Neural crest cell (in vitro differentiated cells): ENCODE data around the gene RAD23A. TPM values are rescaled to one million over a fixed set of nuclear protein-coding genes. Genes with fewer than 3 reads are reported as not detected.
A peak's percentile ranks its signal among the peaks of the same experiment; 100 is the strongest.

Experiments
- microRNA-seq: library from miRNA; unstranded; fragments of <30 nt; microRNA quantifications from one replicate; pipeline ENCODE4, GENCODE V29; 2020
- total RNA-seq: library from RNA; stranded (reverse); gene quantifications from 2 replicates; pipeline ENCODE4 v1.2.1, GENCODE V29; 2021

RAD23A gene
- total RNA-seq, 1 donor from 2014 or later: 82.8 TPM

Small RNA genes lying within 50 kb of the gene (microRNA-seq; reads per million reads assigned to microRNA genes)
- not detected for gene MIR5695
- 12.4 reads per million, percentile 25 among the genes with 10 or more reads in this experiment for gene MIR6515

Other genes starting within 250 kb of the RAD23A start
- gene FBXW9, start 249.2 kb upstream of the RAD23A start, total RNA-seq: 15.9 and 16.0 TPM in 2 replicates
- 127 and 138 TPM in 2 replicates for gene TNPO2, start 221.9 kb upstream of the RAD23A start, total RNA-seq
- 233 and 246 TPM in 2 replicates for gene TRIR, start 211.2 kb upstream of the RAD23A start, total RNA-seq
- 72.5 and 75.9 TPM in 2 replicates for gene GET3, start 208.4 kb upstream of the RAD23A start, total RNA-seq
- gene BEST2, start 194.1 kb upstream of the RAD23A start, total RNA-seq: not detected in 2 replicates
- gene HOOK2, start 170.3 kb upstream of the RAD23A start, total RNA-seq: 27.9 and 28.8 TPM in 2 replicates
- gene JUNB, start 154.4 kb upstream of the RAD23A start, total RNA-seq: 9.3 and 9.6 TPM in 2 replicates
- gene PRDX2, start 144.1 kb upstream of the RAD23A start, total RNA-seq: 651 and 672 TPM in 2 replicates
- 34.7 and 49.1 TPM in 2 replicates for gene THSD8, start 143.8 kb upstream of the RAD23A start, total RNA-seq
- 74.5 and 87.4 TPM in 2 replicates for gene RNASEH2A, start 139.3 kb upstream of the RAD23A start, total RNA-seq
- gene RTBDN, start 111.3 kb upstream of the RAD23A start, total RNA-seq: 0.36 TPM in 1 of 2 replicates, not detected in the other
- 16.7 and 17.7 TPM in 2 replicates for gene MAST1, start 107.3 kb upstream of the RAD23A start, total RNA-seq
- gene DNASE2, start 64.4 kb upstream of the RAD23A start, total RNA-seq: 8.6 and 11.2 TPM in 2 replicates
- gene KLF1, start 58.7 kb upstream of the RAD23A start, total RNA-seq: 0.18 TPM in 1 of 2 replicates, not detected in the other
- 46.7 and 48.3 TPM in 2 replicates for gene GCDH, start 54.7 kb upstream of the RAD23A start, total RNA-seq
- 1.4 and 2.0 TPM in 2 replicates for gene SYCE2, start 26.6 kb upstream of the RAD23A start, total RNA-seq
- 81.6 and 83.1 TPM in 2 replicates for gene FARSA, start 12.2 kb upstream of the RAD23A start, total RNA-seq
- gene CALR, start 7.3 kb upstream of the RAD23A start, total RNA-seq: 670 and 679 TPM in 2 replicates
- 26.0 and 26.4 TPM in 2 replicates for gene GADD45GIP1, start 11.4 kb downstream of the RAD23A start, total RNA-seq
- gene DAND5, start 23.7 kb downstream of the RAD23A start, total RNA-seq: not detected in 2 replicates
- gene NFIX, start 49.6 kb downstream of the RAD23A start, total RNA-seq: 0.23 and 0.68 TPM in 2 replicates
- gene LYL1, start 157.0 kb downstream of the RAD23A start, total RNA-seq: 0.30 and 0.45 TPM in 2 replicates
- gene TRMT1, start 170.9 kb downstream of the RAD23A start, total RNA-seq: 57.1 and 58.2 TPM in 2 replicates
- gene NACC1, start 172.4 kb downstream of the RAD23A start, total RNA-seq: 88.3 and 99.4 TPM in 2 replicates
- gene STX10, start 204.5 kb downstream of the RAD23A start, total RNA-seq: 60.6 and 60.7 TPM in 2 replicates
- 72.5 and 80.3 TPM in 2 replicates for gene IER2, start 204.5 kb downstream of the RAD23A start, total RNA-seq